GM10266 (cell line): ENCODE results near the gene SIGLEC11.

Experiments used
- DNase-seq: peaks from one replicate; pipeline ENCODE4 v3.0.0; 2012; ENCODE audit errors: extremely low spot score
- TF ChIP-seq, protein P1 (sequence below): IDR thresholded peaks from 2 replicates; pipeline ENCODE4 v1.5.1; 2012; ENCODE audit warnings: mild to moderate bottlenecking, low read depth; ENCODE audit not compliant: control insufficient read depth, insufficient read depth; ENCODE audit errors: missing control alignments

The SIGLEC11 gene

DNA sequence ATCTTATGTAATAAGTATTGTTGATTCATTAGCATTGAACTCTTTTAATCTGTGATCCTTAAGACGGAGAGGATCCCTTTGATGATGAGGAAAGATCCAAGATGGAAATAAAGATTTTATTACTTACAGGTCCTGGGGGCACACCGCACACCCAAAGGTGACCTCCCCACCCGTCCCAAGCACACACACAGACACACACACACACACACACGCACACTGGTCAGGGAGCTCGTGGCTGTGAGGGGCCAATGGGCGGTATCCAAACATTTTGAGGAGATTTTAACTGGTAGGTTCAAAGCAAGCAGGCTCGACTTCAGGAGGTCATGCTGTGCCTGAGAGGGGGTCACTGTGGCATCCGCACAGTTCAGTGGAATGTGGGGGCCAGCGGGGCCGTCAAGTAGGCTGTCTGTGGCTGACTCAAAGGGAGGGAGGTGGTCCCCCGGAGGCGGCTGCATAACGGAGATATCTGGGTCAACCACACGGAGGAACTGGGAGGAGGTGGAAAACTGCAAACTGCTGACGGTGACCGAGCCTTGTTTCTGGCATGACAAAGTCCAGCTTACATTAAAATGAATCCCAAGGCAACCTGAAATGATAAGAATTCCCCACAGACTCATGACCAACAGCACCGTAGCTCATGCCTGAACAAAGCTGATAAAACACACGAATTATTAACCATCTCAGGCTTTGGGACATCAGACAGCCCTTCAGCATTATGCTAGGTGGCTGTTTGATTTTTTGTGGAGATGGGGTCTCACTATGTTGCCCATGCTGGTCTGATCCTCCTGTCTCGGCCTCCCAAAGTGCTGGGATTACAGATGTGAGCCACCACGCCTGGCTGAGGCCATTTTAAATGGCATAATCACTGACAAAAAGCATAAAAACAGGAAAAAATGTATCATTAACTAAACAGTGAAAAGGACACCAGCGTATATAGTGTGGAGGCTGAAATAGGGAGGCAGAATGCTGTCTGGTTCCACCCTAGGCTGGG, 20.9 kb upstream of the SIGLEC11 start:
- TF ChIP-seq, protein P1, sequence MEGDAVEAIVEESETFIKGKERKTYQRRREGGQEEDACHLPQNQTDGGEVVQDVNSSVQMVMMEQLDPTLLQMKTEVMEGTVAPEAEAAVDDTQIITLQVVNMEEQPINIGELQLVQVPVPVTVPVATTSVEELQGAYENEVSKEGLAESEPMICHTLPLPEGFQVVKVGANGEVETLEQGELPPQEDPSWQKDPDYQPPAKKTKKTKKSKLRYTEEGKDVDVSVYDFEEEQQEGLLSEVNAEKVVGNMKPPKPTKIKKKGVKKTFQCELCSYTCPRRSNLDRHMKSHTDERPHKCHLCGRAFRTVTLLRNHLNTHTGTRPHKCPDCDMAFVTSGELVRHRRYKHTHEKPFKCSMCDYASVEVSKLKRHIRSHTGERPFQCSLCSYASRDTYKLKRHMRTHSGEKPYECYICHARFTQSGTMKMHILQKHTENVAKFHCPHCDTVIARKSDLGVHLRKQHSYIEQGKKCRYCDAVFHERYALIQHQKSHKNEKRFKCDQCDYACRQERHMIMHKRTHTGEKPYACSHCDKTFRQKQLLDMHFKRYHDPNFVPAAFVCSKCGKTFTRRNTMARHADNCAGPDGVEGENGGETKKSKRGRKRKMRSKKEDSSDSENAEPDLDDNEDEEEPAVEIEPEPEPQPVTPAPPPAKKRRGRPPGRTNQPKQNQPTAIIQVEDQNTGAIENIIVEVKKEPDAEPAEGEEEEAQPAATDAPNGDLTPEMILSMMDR = no peak
- DNase-seq = no peak

DNA sequence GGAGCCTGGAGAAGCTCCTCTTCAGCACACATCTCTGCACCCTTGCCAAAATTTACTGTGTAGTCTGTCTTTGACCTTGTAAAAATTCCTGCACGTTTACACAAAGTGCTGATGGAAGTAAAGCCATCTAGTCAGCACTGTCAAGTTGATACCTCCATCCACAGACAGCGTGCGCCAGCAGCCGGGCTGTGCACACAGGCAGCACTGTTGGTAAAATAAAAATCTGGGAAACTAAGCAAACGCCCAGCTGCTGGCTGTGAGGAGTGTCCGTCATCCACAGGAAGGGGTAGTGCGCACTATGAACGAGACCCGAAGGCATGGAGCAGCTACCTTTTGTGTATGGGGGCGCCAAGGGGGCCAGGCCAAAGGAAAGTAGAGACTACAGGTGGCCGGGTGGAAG, 17.4 kb upstream of the SIGLEC11 start:
- TF ChIP-seq, protein P1 = no peak
- DNase-seq = no peak

DNA sequence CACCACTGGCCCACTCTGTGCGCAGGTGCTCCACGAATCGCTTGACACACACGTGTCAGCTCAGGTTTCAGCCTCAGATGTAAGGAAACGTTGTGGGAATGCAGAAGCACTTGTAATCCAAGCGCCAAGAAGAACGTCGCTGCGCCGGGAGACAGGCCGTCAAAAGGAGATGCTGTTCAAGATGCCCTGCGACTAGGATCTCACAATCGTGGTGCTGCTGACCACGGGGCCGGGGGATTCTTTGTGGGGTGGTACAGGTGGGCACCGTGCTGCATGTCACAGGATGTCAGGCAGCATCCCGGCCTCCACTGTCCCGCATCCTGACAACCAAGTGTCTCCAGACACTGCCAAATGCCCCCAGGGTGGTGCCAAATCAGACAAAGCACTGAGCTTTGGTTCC, 16.9 kb upstream of the SIGLEC11 start:
- DNase-seq = no peak
- TF ChIP-seq, protein P1 = no peak

DNA sequence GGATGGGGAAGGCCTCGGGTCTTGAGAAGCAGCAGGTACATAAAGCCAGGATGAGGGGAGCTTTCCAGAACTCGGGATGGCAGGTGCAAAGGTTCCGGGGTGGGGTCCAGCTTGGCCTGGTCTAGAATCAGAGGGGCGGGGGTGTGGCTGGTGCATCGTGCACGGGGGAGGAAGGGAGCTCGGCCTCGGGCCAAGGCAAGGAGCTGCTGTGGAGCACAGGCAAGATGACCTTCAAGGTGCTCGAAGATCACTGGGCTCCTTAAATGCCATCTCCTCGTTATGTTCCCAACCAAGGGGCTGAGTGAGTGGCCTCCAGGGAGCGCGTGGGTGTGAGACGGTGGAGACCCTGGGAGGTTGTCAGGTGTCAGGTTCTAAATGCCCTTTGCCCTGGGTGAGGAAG, 16.1 kb upstream of the SIGLEC11 start:
- DNase-seq = no peak
- TF ChIP-seq, protein P1 = no peak

DNA sequence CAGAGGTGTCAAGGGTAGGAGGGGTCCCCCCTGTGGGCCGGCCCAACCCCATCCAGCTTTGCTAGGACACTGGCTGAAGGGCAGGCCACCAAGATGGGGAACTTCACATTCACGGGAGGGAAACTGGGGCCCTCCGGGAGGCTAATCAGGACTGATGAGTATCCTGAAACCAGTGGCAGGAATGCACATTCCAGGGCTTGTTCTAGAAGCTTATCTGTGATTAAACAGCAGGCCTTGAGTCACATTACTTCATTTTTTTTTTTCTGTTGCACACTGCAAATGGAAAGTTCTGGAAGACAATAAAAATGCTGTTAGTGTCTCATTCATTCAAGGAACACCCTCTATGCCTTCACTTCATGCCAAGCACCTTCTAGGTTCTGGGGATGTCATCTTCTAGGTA, 15.5 kb upstream of the SIGLEC11 start:
- TF ChIP-seq, protein P1 = no peak
- no peak for DNase-seq

DNA sequence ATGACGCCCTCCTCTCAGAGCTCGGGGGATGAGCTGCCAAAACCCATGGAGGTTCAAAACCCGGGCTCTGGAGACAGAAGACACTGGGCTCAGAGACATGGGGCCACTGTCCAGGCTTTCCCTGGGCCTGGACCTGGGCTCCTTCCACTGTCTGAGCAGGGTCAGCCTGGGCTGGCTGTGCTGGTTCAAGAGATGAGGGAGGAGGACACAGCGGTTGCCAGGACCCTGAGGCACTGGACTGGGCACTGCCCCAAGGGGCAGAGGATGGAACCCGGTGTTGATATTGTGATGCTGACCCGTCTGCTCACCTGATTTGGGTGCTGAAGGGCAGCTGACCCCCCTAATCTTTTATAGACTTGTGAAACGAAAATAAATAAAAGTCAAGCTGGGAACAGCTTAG, 14.1 kb upstream of the SIGLEC11 start:
- DNase-seq = no peak
- TF ChIP-seq, protein P1 = no peak

DNA sequence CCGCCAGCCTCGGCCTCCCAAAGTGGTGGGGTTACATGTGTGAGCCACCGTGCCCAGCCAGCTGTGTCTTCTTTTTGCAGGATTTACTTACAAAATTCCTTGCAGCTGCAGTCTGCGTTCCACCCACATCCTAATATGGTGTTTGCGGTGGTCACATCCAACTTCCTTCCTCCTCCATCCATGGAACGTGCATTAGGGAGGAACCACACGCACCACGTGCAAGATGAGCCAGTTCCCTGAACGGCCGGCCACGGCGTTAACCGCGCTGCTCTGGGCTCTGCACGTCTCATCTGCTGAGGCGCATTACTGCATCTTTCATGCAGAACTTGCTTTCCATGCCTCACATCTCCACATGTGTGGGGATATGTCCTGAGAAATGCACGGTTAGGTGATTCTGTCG, 13.0 kb upstream of the SIGLEC11 start:
- DNase-seq = no peak
- TF ChIP-seq, protein P1 = no peak
